ENCODE measurements around the gene APRT. TPM values are rescaled to one million over a fixed set of nuclear protein-coding genes. Genes with fewer than 3 reads are reported as not detected.

Gene APRT
- total and polyA plus RNA-seq, 2 of the 4 experiments (the other 2 are of a cell fraction): 40.5 to 157 TPM

DNA sequence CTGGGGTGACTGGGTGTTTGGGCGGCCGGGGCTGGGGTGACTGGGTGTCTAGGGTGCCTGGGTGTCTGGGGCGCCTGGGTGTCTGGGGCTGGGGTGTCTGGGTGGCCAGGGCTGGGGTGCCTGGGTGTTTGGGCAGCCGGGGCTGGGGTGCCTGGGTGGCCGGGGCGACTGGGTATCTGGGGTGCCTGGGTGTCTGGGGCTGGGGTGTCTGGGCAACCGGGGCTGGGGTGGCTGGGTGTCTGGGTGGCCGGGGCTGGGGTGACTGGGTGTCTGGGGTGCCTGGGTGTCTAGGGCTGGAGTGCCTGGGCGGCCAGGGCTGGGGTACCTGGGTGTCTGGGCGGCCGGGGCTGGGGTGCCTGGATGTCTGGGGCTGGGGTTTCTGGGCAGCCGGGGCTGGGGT lies 13.4 kb upstream of the APRT start:
- intact Hi-C loops (cut with micrococcal nuclease): no loop called here
- CTCF ChIA-PET: no interaction called here
- no peak overlapping the region for H3K56ac ChIP-seq (ENCODE audit: extremely low read depth, insufficient read depth, low read length)

More for the DNA sequence above, 13.4 kb upstream of the APRT start:
- TF ChIP-seq, protein P1, sequence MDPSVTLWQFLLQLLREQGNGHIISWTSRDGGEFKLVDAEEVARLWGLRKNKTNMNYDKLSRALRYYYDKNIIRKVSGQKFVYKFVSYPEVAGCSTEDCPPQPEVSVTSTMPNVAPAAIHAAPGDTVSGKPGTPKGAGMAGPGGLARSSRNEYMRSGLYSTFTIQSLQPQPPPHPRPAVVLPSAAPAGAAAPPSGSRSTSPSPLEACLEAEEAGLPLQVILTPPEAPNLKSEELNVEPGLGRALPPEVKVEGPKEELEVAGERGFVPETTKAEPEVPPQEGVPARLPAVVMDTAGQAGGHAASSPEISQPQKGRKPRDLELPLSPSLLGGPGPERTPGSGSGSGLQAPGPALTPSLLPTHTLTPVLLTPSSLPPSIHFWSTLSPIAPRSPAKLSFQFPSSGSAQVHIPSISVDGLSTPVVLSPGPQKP (IDR thresholded peaks at IDR 0.05; ENCODE audit: borderline replicate concordance, low read depth, low read length): no peak
- TF ChIP-seq RAD21 (IDR thresholded peaks at IDR 0.05; ENCODE audit: low read length) (no peak), MAZ (IDR thresholded peaks at IDR 0.05; ENCODE audit: borderline replicate concordance, low read depth, low read length) (no peak), RFX5 (IDR thresholded peaks at IDR 0.05; ENCODE audit: low read depth, low read length) (no peak)
- BruUV-seq (replicated peaks): no TSS peak
- Histone ChIP-seq H3K4me2 (ENCODE audit: low read depth, low read length) (no peak overlapping the region), H2AK5ac (ENCODE audit: low read depth, low read length) (no peak overlapping the region), H3K23ac (ENCODE audit: low read depth, low read length) (no peak overlapping the region), H3K27me3 (ENCODE audit: control insufficient read depth, insufficient read depth, low read length) (no peaks in the 10 kb centered on the region), H4K8ac (ENCODE audit: low read depth in 2 of 2, low read length in 2 of 2) (no peak overlapping the region), H3K18ac (ENCODE audit: low read depth, low read length) (no peak overlapping the region), H2BK5ac (ENCODE audit: low read depth, low read length, poor library complexity, severe bottlenecking) (no peak overlapping the region), H2BK20ac (ENCODE audit: low read depth, low read length) (no peak overlapping the region), H3K36me3 (ENCODE audit: control insufficient read depth, insufficient read depth, low read length) (peaks cover 30% of the 10 kb centered on the region), H2BK15ac (ENCODE audit: low read depth, low read length) (no peak overlapping the region), H4K20me1 (ENCODE audit: insufficient read depth, low read length) (peaks cover 4% of the 10 kb centered on the region; the same call in 1 of the 2 replicates), H4K91ac (ENCODE audit: insufficient read depth, low read depth, low read length) (no peak overlapping the region), H2AK9ac (replicated peaks; ENCODE audit: low read depth, low read length, poor library complexity) (no peak overlapping the region), H2AFZ (replicated peaks; ENCODE audit: low read length, poor library complexity) (no peak overlapping the region), H3K4me3 (ENCODE audit: insufficient read depth, low read depth, low read length) (no peak overlapping the region), H4K5ac (ENCODE audit: low read depth, low read length) (no peak overlapping the region), H3K4ac (ENCODE audit: low read depth, low read length) (no peak overlapping the region), H3K4me1 (ENCODE audit: control insufficient read depth, insufficient read depth, low read length) (no peaks in the 10 kb centered on the region; the same call in 1 of the 2 replicates), H2BK120ac (ENCODE audit: low read depth, low read length) (no peak overlapping the region), H3K79me1 (ENCODE audit: low read depth in 1 of 2, low read length in 2 of 2) (no peaks in the 10 kb centered on the region), H3K27ac (ENCODE audit: insufficient read depth, low read length) (no peak overlapping the region), H3K14ac (replicated peaks; ENCODE audit: low read depth, low read length) (no peak overlapping the region), H3K9me1 (ENCODE audit: insufficient read depth, low read length) (no peaks in the 10 kb centered on the region), H3K9ac (ENCODE audit: low read depth, low read length) (no peak overlapping the region), H3K9me3 (ENCODE audit: control insufficient read depth, insufficient read depth, low read length) (no peaks in the 10 kb centered on the region)
- POLR2A ChIA-PET (ENCODE audit: unreplicated experiment): no interaction called here
- ATAC-seq (ENCODE audit: low read depth) (no peak), DNase-seq (no peak)
- in situ Hi-C loops (cut with MboI; ENCODE audit: low sequenced_read_pairs) (no loop called here), dilution Hi-C loops (cut with HindIII; ENCODE audit: low sequenced_read_pairs, unreplicated experiment) (no loop called here)
- WGBS, 2 experiments (ENCODE audit: extremely low coverage in 2 of 2, insufficient read length in 1 of 2): 80% methylated on average over 1 of the region's 12 CpGs; no CpG with 5 or more reads in 1 of the 2 experiments

All from IMR-90 (cell line).